RWPE2 (cell line): Measurements from ENCODE around the gene C2orf76.
"Not testable (repeated sequence)": the region's sequence is repeated elsewhere in the genome, so short reads cannot be mapped to it uniquely, and the experiment has no call there.

Source experiments
- ATAC-seq: fragments of 200-7000 bp; cut with Tn5 transposase; 3 replicates; pipeline ENCODE4 v1.9.1; 2021; ENCODE audit warnings: low read depth
- DNase-seq: peaks from one replicate; pipeline ENCODE4 v3.0.0-alpha.2; 2020; ENCODE audit warnings: low spot score
- H3K27ac ChIP-seq: fragments of 450-650 bp; 2 replicates; pipeline ENCODE4 v1.5.1; 2017; ENCODE audit warnings: mild to moderate bottlenecking; ENCODE audit not compliant: poor library complexity, severe bottlenecking
- H3K27me3 ChIP-seq: fragments of 250-450 bp; sonication (Bioruptor Pico); 2 replicates; pipeline ENCODE4 v1.5.1; 2021; ENCODE audit warnings: mild to moderate bottlenecking, moderate library complexity; ENCODE audit not compliant: insufficient read depth, poor library complexity, severe bottlenecking
- H3K36me3 ChIP-seq: fragments of 250-450 bp; sonication (Bioruptor Pico); 2 replicates; pipeline ENCODE4 v1.5.1; 2020; ENCODE audit warnings: low read depth, mild to moderate bottlenecking, moderate library complexity
- H3K4me1 ChIP-seq: fragments of 250-450 bp; sonication (Bioruptor Pico); 2 replicates; pipeline ENCODE4 v1.5.1; 2021; ENCODE audit warnings: mild to moderate bottlenecking, moderate library complexity; ENCODE audit not compliant: insufficient read depth, poor library complexity, severe bottlenecking
- H3K4me3 ChIP-seq: fragments of 250-450 bp; sonication (Bioruptor Pico); 2 replicates; pipeline ENCODE4 v1.5.1; 2021; ENCODE audit warnings: mild to moderate bottlenecking, moderate library complexity; ENCODE audit not compliant: severe bottlenecking
- H3K9me3 ChIP-seq: fragments of 250-450 bp; sonication (Bioruptor Pico); 2 replicates; pipeline ENCODE4 v1.5.1; 2021; ENCODE audit warnings: mild to moderate bottlenecking, moderate library complexity; ENCODE audit not compliant: severe bottlenecking
- TF ChIP-seq, protein P1 (sequence below): fragments of 450-650 bp; IDR thresholded peaks from one replicate; pipeline ENCODE4 v1.5.1; 2017; ENCODE audit warnings: mild to moderate bottlenecking, moderate library complexity; ENCODE audit not compliant: poor library complexity, severe bottlenecking

Gene C2orf76

GRCh38 chr2:119377294-119377992 lies 10.8 kb upstream of the C2orf76 start:
- H3K4me3 ChIP-seq, result no peak overlapping the region
- peaks cover 8% of the 10 kb centered on the region for H3K36me3 ChIP-seq
- no peak overlapping the region for H3K27ac ChIP-seq
- DNase-seq (no peak), ATAC-seq (no peak)
- no peaks in the 10 kb centered on the region for H3K27me3 ChIP-seq
- TF ChIP-seq, protein P1, sequence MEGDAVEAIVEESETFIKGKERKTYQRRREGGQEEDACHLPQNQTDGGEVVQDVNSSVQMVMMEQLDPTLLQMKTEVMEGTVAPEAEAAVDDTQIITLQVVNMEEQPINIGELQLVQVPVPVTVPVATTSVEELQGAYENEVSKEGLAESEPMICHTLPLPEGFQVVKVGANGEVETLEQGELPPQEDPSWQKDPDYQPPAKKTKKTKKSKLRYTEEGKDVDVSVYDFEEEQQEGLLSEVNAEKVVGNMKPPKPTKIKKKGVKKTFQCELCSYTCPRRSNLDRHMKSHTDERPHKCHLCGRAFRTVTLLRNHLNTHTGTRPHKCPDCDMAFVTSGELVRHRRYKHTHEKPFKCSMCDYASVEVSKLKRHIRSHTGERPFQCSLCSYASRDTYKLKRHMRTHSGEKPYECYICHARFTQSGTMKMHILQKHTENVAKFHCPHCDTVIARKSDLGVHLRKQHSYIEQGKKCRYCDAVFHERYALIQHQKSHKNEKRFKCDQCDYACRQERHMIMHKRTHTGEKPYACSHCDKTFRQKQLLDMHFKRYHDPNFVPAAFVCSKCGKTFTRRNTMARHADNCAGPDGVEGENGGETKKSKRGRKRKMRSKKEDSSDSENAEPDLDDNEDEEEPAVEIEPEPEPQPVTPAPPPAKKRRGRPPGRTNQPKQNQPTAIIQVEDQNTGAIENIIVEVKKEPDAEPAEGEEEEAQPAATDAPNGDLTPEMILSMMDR, result no peak
- no peaks in the 10 kb centered on the region for H3K4me1 ChIP-seq
- H3K9me3 ChIP-seq, result no peaks in the 10 kb centered on the region

DNA sequence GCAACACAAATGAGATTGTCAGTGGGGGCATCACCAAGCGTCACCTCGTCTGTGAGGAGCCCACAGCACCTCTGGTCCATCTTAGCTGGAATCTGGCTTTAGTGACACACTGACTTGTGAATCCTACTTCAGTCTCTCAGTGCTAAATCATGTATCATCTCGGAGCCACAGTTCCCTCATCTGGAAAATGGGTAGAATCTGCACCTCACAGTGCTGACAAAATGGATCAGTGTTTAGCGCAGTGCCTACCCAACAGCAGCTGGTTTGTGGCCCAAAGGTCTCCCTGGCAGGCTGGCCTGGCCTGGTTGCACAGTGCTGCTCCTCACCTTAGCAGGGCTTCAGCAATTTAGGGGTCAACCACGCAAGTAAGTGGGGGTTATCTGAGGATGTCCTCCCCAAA lies 10.2 kb upstream of the C2orf76 start:
- no peaks in the 10 kb centered on the region for H3K4me1 ChIP-seq
- no peaks in the 10 kb centered on the region for H3K9me3 ChIP-seq
- DNase-seq, result no peak
- H3K27me3 ChIP-seq, result no peaks in the 10 kb centered on the region
- no peak overlapping the region for H3K4me3 ChIP-seq
- ATAC-seq, result no peak
- TF ChIP-seq, protein P1, result no peak
- no peak overlapping the region for H3K27ac ChIP-seq
- H3K36me3 ChIP-seq, result peaks cover 14% of the 10 kb centered on the region

DNA sequence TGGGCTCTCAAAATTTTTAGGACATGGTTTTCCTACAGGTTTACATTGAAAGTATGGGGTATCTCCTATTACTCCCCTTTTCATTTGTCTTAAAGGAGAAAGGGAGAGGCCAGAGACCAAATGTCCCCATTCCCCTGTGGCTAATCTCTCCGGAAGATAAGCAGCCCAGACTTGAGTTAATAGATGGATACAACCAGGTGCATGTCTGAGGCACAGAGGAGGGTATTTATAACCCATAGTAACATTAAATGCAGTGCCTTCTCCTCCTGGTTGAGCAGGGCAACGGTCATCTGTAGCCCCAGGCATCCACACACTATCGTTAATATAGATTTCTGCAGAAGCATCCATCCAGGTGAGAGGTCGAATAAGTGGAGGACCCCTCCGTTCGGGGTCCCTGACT lies 9.8 kb upstream of the C2orf76 start:
- not testable (repeated sequence) for ATAC-seq, H3K27ac ChIP-seq, H3K4me3 ChIP-seq, H3K9me3 ChIP-seq, H3K4me1 ChIP-seq, H3K27me3 ChIP-seq, DNase-seq
- H3K36me3 ChIP-seq, result peaks cover 16% of the 10 kb centered on the region

DNA sequence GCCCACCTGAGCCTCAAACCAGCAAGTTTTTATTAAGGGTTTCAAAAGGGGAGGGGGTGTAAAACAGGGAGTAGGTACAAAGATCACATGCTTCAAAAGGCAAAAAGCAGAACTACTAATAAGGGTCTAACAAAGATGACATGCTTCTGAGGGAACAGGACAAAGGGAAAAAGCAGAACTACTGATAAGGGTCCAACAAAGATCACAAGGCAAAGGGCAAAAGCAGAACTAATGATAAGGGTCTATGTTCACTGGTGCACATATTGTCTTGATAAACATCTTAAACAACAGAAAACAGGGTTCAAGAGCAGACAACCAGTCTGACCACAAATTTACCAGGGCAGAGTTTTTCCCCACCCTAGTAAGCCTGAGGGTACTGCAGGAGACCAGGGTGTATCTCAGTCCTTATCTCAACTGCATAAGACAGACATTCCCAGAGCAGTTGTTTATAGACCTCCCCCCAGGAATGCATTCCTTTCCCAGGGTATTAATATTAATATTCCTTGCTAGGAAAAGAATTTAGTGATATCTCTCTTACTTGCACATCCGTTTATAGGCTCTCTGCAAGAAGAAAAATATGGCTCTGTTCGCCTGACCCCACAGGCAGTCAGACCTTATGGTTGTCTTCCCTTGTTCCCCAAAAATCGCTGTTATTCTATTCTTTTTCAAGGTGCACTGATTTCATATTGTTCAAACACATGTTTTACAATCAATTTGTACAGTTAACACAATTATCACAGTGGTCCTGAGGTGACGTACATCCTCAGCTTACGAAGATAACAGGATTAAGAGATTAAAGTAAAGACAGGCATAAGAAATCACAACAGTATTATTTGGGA lies 7.5 kb upstream of the C2orf76 start:
- not testable (repeated sequence) for H3K27me3 ChIP-seq, H3K4me3 ChIP-seq, H3K9me3 ChIP-seq, DNase-seq, ATAC-seq, H3K27ac ChIP-seq, H3K4me1 ChIP-seq
- H3K36me3 ChIP-seq, result peaks cover 39% of the 10 kb centered on the region

DNA sequence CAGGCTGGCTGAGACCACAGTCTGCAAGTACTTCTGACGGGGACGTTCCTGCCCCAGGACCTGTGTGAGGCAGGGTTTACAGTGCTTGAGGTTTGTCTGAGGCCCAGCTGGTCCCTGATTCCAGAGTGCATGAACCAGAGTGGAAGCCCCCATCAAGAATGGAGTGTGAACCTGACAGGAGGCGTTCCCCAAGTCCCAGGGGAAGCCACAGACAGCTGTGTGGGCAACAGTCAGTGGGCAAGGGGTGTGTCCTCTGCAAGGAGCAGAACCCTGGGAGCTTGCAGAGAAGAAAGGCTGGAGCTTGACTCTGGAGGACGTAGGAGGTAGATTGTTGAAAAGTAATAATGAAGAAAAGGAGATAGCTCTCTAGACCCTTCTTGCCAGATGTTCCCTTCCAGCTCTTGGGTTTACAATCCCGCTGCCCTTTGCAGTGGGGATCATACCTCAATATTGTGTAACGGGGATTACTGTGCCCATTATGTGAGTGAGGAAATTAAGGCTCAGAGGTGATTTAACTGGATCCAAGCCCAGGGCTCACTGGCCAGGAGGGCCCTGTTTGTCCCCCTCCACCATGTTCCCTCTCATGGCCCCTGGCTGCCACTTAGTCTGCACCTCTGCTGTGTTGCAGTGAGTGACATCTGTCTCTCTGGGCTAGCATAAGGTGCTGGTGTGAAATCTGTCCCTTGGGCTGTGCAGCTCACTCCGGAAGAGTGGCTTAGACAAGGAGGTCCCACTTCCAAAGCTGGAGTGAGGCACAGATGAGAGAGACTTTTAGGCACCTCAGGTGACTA lies 6.3 kb upstream of the C2orf76 start:
- no peak for DNase-seq
- H3K36me3 ChIP-seq, result peaks cover 48% of the 10 kb centered on the region
- no peaks in the 10 kb centered on the region for H3K27me3 ChIP-seq
- no peak for ATAC-seq
- no peak overlapping the region for H3K4me3 ChIP-seq
- H3K4me1 ChIP-seq, result no peaks in the 10 kb centered on the region
- TF ChIP-seq, protein P1, result no peak
- H3K9me3 ChIP-seq, result no peaks in the 10 kb centered on the region
- H3K27ac ChIP-seq, result no peak overlapping the region
